HL-60 (cell line): ENCODE results near the gene VRK2.

Experiments
- DNase-seq, 2 experiments: peaks; one replicate each; pipeline ENCODE4 v3.0.0-alpha.2; 2010 to 2020; ENCODE audit warnings: low read depth in 1 of 2, low spot score in 1 of 2
- H3K27ac ChIP-seq: fragments of 250-450 bp; sonication (Bioruptor Pico); replicated peaks from 2 replicates; pipeline ENCODE4 v1.5.1; 2020; ENCODE audit warnings: mild to moderate bottlenecking, moderate library complexity
- H3K27me3 ChIP-seq: fragments of 250-450 bp; sonication (Bioruptor Pico); 2 replicates; pipeline ENCODE4 v1.5.1; 2021; ENCODE audit warnings: mild to moderate bottlenecking, moderate library complexity; ENCODE audit not compliant: insufficient read depth, poor library complexity, severe bottlenecking
- H3K4me3 ChIP-seq: replicated peaks from 2 replicates; pipeline ENCODE4 v1.5.1; 2011; ENCODE audit warnings: mild to moderate bottlenecking, control low read depth, low read length; ENCODE audit not compliant: insufficient read depth
- GABPA ChIP-seq: IDR thresholded peaks from 2 replicates; pipeline ENCODE4 v1.6.1; 2012; ENCODE audit warnings: low read depth
- POLR2AphosphoS5 ChIP-seq: IDR thresholded peaks from 2 replicates; pipeline ENCODE4 v1.6.1; 2012; ENCODE audit warnings: low read depth
- SPI1 ChIP-seq: IDR thresholded peaks from 2 replicates; pipeline ENCODE4 v1.6.1; 2012; ENCODE audit warnings: low read depth, mild to moderate bottlenecking, borderline replicate concordance
- TF ChIP-seq, protein P1 (sequence below): IDR thresholded peaks from one replicate; pipeline ENCODE4 v1.5.1; 2011; ENCODE audit warnings: low read length, control low read depth, inconsistent platforms; ENCODE audit not compliant: insufficient read depth
- TF ChIP-seq, protein P2 (sequence below): IDR thresholded peaks from 2 replicates; pipeline ENCODE4 v1.6.1; 2012; ENCODE audit warnings: low read depth; ENCODE audit not compliant: insufficient replicate concordance

Gene VRK2

DNA sequence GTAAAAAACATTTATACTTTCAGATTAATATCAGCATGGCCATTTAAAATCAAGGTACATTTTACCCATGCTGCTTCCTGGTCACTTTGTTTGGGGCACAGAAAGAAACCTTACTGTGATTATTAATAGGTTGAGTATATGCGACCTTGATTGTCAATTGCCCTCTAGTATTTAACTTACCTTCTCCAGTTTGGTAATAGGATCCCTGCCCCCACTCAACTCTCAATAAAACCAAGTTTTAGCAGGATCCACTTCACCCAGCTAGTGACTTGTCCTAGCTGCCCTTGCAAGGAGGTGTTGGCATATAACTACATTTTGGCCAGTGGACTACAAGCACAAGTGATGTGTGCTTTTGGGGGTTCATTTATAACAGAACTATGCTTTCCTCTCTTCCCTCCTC lies 160.2 kb downstream of the VRK2 start:
- H3K27ac ChIP-seq: no peak overlapping the region
- TF ChIP-seq, protein P1, sequence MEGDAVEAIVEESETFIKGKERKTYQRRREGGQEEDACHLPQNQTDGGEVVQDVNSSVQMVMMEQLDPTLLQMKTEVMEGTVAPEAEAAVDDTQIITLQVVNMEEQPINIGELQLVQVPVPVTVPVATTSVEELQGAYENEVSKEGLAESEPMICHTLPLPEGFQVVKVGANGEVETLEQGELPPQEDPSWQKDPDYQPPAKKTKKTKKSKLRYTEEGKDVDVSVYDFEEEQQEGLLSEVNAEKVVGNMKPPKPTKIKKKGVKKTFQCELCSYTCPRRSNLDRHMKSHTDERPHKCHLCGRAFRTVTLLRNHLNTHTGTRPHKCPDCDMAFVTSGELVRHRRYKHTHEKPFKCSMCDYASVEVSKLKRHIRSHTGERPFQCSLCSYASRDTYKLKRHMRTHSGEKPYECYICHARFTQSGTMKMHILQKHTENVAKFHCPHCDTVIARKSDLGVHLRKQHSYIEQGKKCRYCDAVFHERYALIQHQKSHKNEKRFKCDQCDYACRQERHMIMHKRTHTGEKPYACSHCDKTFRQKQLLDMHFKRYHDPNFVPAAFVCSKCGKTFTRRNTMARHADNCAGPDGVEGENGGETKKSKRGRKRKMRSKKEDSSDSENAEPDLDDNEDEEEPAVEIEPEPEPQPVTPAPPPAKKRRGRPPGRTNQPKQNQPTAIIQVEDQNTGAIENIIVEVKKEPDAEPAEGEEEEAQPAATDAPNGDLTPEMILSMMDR: no peak
- TF ChIP-seq, protein P2, sequence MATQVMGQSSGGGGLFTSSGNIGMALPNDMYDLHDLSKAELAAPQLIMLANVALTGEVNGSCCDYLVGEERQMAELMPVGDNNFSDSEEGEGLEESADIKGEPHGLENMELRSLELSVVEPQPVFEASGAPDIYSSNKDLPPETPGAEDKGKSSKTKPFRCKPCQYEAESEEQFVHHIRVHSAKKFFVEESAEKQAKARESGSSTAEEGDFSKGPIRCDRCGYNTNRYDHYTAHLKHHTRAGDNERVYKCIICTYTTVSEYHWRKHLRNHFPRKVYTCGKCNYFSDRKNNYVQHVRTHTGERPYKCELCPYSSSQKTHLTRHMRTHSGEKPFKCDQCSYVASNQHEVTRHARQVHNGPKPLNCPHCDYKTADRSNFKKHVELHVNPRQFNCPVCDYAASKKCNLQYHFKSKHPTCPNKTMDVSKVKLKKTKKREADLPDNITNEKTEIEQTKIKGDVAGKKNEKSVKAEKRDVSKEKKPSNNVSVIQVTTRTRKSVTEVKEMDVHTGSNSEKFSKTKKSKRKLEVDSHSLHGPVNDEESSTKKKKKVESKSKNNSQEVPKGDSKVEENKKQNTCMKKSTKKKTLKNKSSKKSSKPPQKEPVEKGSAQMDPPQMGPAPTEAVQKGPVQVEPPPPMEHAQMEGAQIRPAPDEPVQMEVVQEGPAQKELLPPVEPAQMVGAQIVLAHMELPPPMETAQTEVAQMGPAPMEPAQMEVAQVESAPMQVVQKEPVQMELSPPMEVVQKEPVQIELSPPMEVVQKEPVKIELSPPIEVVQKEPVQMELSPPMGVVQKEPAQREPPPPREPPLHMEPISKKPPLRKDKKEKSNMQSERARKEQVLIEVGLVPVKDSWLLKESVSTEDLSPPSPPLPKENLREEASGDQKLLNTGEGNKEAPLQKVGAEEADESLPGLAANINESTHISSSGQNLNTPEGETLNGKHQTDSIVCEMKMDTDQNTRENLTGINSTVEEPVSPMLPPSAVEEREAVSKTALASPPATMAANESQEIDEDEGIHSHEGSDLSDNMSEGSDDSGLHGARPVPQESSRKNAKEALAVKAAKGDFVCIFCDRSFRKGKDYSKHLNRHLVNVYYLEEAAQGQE: no peak
- no peak for TF ChIP-seq SPI1
- no peak for TF ChIP-seq POLR2AphosphoS5
- TF ChIP-seq GABPA: no peak
- no peak for DNase-seq
- H3K4me3 ChIP-seq: no peak overlapping the region
- H3K27me3 ChIP-seq: no peaks in the 10 kb centered on the region

DNA sequence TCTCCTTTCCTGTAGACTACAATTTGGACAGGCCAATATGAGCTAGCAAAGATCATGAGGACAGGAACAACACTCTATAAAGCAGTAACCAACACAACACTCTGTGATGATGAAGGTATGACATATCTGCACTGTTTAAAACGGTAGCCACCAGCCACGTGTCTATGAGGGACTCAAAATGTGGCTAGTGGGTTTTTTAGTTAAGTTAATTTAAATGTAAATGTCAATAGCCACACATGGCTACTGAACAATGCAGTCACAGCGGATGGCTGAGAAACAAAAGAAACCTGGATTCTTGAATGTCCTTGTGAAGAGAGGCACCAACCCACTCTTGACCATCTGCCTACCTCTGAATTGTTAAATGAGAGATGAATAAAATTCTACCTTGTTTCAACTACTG lies 160.6 kb downstream of the VRK2 start:
- TF ChIP-seq SPI1: no peak
- TF ChIP-seq, protein P1: no peak
- H3K27ac ChIP-seq: no peak overlapping the region

More for the DNA sequence above, 160.6 kb downstream of the VRK2 start:
- Histone ChIP-seq H3K27me3 (no peaks in the 10 kb centered on the region), H3K4me3 (no peak overlapping the region)
- no peak for DNase-seq
